Measurements from ENCODE around the gene SCGB2B2.
"Not testable (repeated sequence)": the region's sequence is repeated elsewhere in the genome, so short reads cannot be mapped to it uniquely, and the experiment has no call there.

SCGB2B2 gene

GRCh38 chr19:34677386-34678084, 576 bp upstream of the SCGB2B2 start, which contains the start of gene ZNF302:
TSS of gene ZNF302 (plus strand) at chr19:34677678. CDS start at chr19:34678805, 1,127 bp downstream.
- Histone ChIP-seq H3K9ac (ENCODE audit: insufficient read length) (peak within 1 kb of the TSS; percentile 95), H3K9me3 (ENCODE audit: low read depth, low read length) (peaks cover 12% of the 10 kb centered on the region; the same call in 1 of the 2 replicates), H3K27ac (peak within 1 kb of the TSS; percentile 96), H3K4me3 (peak within 1 kb of the TSS; percentile 98), H3K36me3 (ENCODE audit: insufficient read depth, low read length) (peaks cover 42% of the 10 kb centered on the region)
- TF ChIP-seq POLR2AphosphoS5 (IDR thresholded peaks at IDR 0.05; ENCODE audit: borderline replicate concordance, low read depth, low read length) (peak; percentile 77), FOXP2 (optimal IDR thresholded peaks at IDR 0.05; ENCODE audit: control extremely low read depth, extremely low read length, insufficient read depth) (no peak), EZH2 (IDR thresholded peaks at IDR 0.05) (no peak)
- peak; percentile 82 for DNase-seq (ENCODE audit: low read depth, low spot score)

GRCh38 chr19:34675919-34676318, 1.0 kb downstream of the SCGB2B2 start:
- H3K9me3 ChIP-seq (ENCODE audit: low read depth, low read length): 0 out of 2 replicates have a peak, but pooled peaks cover 3% of the 10 kb centered on the region
- no peak overlapping the region for H3K27ac ChIP-seq
- TF ChIP-seq FOXP2 (optimal IDR thresholded peaks at IDR 0.05; ENCODE audit: control extremely low read depth, extremely low read length, insufficient read depth): no peak
- no peak for TF ChIP-seq POLR2AphosphoS5 (IDR thresholded peaks at IDR 0.05; ENCODE audit: borderline replicate concordance, low read depth, low read length)
- TF ChIP-seq EZH2 (IDR thresholded peaks at IDR 0.05): no peak
- H3K36me3 ChIP-seq (ENCODE audit: insufficient read depth, low read length): peaks cover 26% of the 10 kb centered on the region
- no peak for DNase-seq (ENCODE audit: low read depth, low spot score)
- no peak overlapping the region for H3K4me3 ChIP-seq
- H3K9ac ChIP-seq (ENCODE audit: insufficient read length): no peak overlapping the region

GRCh38 chr19:34675250-34675649, 1.7 kb downstream of the SCGB2B2 start:
- TF ChIP-seq EZH2 (IDR thresholded peaks at IDR 0.05) (no peak), FOXP2 (optimal IDR thresholded peaks at IDR 0.05; ENCODE audit: control extremely low read depth, extremely low read length, insufficient read depth) (no peak), POLR2AphosphoS5 (IDR thresholded peaks at IDR 0.05; ENCODE audit: borderline replicate concordance, low read depth, low read length) (no peak)
- no peak overlapping the region for H3K4me3 ChIP-seq
- H3K9me3 ChIP-seq (ENCODE audit: low read depth, low read length): no peaks in the 10 kb centered on the region
- no peak overlapping the region for H3K9ac ChIP-seq (ENCODE audit: insufficient read length)
- no peak overlapping the region for H3K27ac ChIP-seq
- peaks cover 20% of the 10 kb centered on the region for H3K36me3 ChIP-seq (ENCODE audit: insufficient read depth, low read length)
- no peak for DNase-seq (ENCODE audit: low read depth, low spot score)

GRCh38 chr19:34673590-34673989, 3.4 kb downstream of the SCGB2B2 start:
- no peak for TF ChIP-seq EZH2 (IDR thresholded peaks at IDR 0.05)
- TF ChIP-seq FOXP2 (optimal IDR thresholded peaks at IDR 0.05; ENCODE audit: control extremely low read depth, extremely low read length, insufficient read depth): no peak
- no peak for TF ChIP-seq POLR2AphosphoS5 (IDR thresholded peaks at IDR 0.05; ENCODE audit: borderline replicate concordance, low read depth, low read length)
- Histone ChIP-seq H3K4me3 (no peak overlapping the region), H3K9ac (ENCODE audit: insufficient read length) (no peak overlapping the region), H3K36me3 (ENCODE audit: insufficient read depth, low read length) (peaks cover 4% of the 10 kb centered on the region), H3K27ac (no peak overlapping the region), H3K9me3 (ENCODE audit: low read depth, low read length) (no peaks in the 10 kb centered on the region)
- no peak for DNase-seq (ENCODE audit: low read depth, low spot score)

- no peak overlapping the region for H3K27ac ChIP-seq
- no peak overlapping the region for H3K9ac ChIP-seq (ENCODE audit: insufficient read length)
- no peak for DNase-seq (ENCODE audit: low read depth, low spot score)
- H3K9me3 ChIP-seq (ENCODE audit: low read depth, low read length): no peaks in the 10 kb centered on the region
- no peak overlapping the region for H3K4me3 ChIP-seq
- no peaks in the 10 kb centered on the region for H3K36me3 ChIP-seq (ENCODE audit: insufficient read depth, low read length)
- no peak for TF ChIP-seq EZH2 (IDR thresholded peaks at IDR 0.05)
- no peak for TF ChIP-seq FOXP2 (optimal IDR thresholded peaks at IDR 0.05; ENCODE audit: control extremely low read depth, extremely low read length, insufficient read depth)
- TF ChIP-seq POLR2AphosphoS5 (IDR thresholded peaks at IDR 0.05; ENCODE audit: borderline replicate concordance, low read depth, low read length): no peak
Measured at GRCh38 chr19:34671972-34672371, 5.0 kb downstream of the SCGB2B2 start.

DNA sequence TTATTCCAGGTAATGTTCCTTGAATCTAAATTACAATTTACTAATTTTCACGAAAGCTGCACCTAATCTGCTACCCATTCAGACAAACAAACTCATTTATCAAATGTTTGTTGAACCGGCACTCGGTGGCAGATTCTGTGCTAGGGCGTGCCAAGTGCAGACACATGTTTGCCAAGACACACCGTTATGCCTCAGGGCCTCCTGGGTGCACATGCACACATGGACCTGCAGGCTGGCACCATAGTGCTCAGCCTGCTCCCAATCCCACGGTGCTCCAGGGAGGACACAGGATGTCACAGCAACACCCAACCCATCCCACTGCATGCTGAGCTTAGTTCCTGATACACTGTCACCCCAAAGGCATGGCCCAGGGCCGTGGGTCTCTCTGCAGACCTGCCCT, 7.7 kb downstream of the SCGB2B2 start:
- no peaks in the 10 kb centered on the region for H3K9me3 ChIP-seq (ENCODE audit: low read depth, low read length)
- H3K27ac ChIP-seq: no peak overlapping the region
- H3K36me3 ChIP-seq (ENCODE audit: insufficient read depth, low read length): no peaks in the 10 kb centered on the region
- no peak for DNase-seq (ENCODE audit: low read depth, low spot score)
- no peak overlapping the region for H3K9ac ChIP-seq (ENCODE audit: insufficient read length)
- TF ChIP-seq EZH2 (IDR thresholded peaks at IDR 0.05) (no peak), FOXP2 (optimal IDR thresholded peaks at IDR 0.05; ENCODE audit: control extremely low read depth, extremely low read length, insufficient read depth) (no peak), POLR2AphosphoS5 (IDR thresholded peaks at IDR 0.05; ENCODE audit: borderline replicate concordance, low read depth, low read length) (no peak)
- H3K4me3 ChIP-seq: no peak overlapping the region

- not testable (repeated sequence) for H3K27ac ChIP-seq; H3K36me3 ChIP-seq (ENCODE audit: insufficient read depth, low read length); H3K9ac ChIP-seq (ENCODE audit: insufficient read length)
Measured at GRCh38 chr19:34668690-34669089, 8.3 kb downstream of the SCGB2B2 start.

DNA sequence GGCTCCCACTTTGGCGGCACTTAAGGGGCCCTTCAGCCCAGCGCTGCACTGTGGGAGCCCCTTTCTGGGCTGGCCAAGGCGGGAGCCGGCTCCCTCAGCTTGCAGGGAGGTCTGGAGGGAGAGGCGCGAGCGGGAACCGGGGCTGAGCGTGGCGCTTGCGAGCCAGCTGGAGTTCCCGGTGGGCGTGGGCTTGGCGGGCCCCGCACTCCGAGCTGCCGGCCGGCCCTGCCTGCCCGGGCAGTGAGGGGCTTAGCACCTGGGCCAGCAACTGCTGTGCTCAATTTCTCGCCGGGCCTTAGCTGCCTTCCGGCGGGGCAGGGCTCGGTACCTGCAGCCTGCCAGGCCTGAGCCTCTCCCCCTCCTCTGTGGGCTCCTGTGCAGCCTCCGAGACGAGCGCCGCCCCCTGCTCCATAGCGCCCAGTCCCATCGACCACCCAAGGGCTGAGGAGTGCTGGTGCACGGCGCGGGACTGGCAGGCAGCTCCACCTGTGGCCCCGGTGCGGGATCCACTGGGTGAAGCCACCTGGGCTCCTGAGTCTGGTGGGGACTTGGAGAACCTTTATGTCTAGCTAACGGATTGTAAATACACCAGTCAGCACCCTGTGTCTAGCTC, 8.8 kb downstream of the SCGB2B2 start:
- DNase-seq (ENCODE audit: low read depth, low spot score); H3K9me3 ChIP-seq (ENCODE audit: low read depth, low read length); H3K4me3 ChIP-seq; H3K9ac ChIP-seq (ENCODE audit: insufficient read length); H3K27ac ChIP-seq; H3K36me3 ChIP-seq (ENCODE audit: insufficient read depth, low read length): not testable (repeated sequence)

More at GRCh38 chr19:34668690-34669089, 8.3 kb downstream of the SCGB2B2 start:
- not testable (repeated sequence) for DNase-seq (ENCODE audit: low read depth, low spot score); H3K9me3 ChIP-seq (ENCODE audit: low read depth, low read length); H3K4me3 ChIP-seq
